Activated CD4-positive, CD25-positive, alpha-beta regulatory T cell treated with anti-CD3 and anti-CD28 coated beads, Interleukin-2, amount 50 U/mL, for 16 hours (primary cell): ENCODE data around the gene YPEL3.
"Not testable (repeated sequence)": the region's sequence is repeated elsewhere in the genome, so short reads cannot be mapped to it uniquely, and the experiment has no call there.

ENCODE experiments used
- DNase-seq: peaks from one replicate; pipeline ENCODE4 v3.0.0-alpha.2; 2020; ENCODE audit warnings: low read depth, low spot score

Gene YPEL3

GRCh38 chr16:30096105-30096861 is at the start of gene YPEL3:
YPEL3 (minus strand) TSS chr16:30096213; CDS start chr16:30095482, 731 bp downstream.
- DNase-seq: peak; percentile 76

DNA sequence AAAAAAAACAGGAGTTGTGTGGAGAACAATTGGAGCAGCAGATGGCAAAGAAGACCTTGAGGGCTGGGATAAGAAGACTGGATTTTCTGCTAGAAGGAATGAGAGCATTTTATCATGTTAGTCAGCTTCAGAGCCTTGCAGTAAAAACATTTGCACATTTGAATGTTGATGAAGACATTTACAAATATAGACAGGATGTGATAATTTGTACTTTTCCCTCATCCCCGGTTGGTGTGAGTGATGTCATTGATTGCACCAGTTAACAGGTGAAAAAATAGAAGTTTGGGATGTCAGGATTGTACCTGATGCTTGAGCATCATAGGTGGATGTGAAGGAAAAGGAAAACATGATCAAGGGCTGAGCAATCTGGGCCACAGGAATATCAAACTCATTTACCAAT is 49.6 kb upstream of the YPEL3 start:
- DNase-seq: no peak

DNA sequence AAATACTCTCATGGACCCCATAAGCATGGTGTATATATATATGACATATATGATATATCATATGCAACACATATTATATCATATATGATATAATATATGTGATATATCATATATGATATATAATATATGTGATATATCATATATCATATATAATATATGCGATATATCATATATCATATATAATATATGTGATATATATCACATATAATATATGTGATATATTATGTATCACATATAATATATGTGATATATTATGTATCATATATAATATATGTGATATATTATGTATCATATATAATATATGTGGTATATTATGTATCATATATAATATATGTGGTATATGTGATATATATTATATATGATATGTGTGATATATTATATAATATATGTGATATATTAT is 48.9 kb upstream of the YPEL3 start:
- no peak for DNase-seq

- DNase-seq: no peak
Observed at GRCh38 chr16:30144017-30144416, 48.0 kb upstream of the YPEL3 start.

- DNase-seq: no peak
Observed at GRCh38 chr16:30143347-30143702, 47.3 kb upstream of the YPEL3 start.

DNA sequence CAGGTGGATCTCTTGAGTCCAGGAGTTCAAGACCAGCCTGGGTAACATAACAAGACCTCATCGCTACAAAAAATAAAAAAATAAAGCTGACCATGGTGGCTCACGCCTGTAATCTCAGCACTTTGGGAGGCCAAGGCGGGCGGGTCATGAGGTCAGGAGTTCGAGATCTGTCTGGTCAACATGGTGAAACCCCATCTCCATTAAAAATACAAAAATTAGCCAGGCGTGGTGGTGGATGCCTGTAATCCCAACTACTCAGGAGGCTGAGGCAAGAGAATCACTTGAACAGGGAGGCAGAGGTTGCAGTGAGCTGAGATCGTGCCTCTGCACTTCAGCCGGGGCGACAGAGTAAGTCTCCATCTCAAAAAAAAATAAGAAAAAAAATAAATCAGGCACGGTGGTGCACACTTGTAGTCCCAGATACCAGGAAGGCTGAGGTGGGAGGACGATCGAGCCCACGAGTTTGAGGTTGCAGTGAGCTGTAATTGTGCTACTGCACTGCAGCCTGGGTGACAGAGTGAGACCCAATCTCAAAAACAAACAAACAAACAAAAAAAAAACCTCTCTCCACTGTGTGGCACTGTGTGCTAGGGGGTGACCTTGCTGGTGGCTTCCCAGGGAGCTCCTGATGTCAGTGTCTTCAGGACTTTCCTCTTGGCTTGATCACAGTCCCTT is 46.8 kb upstream of the YPEL3 start:
- no peak for DNase-seq

DNA sequence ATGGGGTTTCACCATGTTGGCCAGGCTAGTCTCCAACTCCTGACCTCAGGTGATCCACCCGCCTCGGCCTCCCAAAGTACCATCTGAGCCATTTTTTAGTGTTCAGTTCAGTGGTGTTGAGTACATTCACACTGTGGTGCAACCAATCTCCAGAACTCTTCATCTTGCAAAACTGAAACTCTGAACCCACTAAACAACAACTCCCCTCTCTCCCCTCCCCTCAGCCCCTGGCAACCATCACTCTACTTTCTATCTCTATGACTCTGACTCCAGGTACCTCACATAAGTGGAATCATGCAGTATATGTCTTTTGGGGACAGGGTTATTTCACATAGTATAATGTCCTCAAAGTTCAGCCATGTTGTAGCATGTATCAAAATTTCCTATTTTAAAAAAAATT is 45.7 kb upstream of the YPEL3 start:
- DNase-seq: no peak

- DNase-seq: no peak
Observed at GRCh38 chr16:30139583-30140481, 43.8 kb upstream of the YPEL3 start.

DNA sequence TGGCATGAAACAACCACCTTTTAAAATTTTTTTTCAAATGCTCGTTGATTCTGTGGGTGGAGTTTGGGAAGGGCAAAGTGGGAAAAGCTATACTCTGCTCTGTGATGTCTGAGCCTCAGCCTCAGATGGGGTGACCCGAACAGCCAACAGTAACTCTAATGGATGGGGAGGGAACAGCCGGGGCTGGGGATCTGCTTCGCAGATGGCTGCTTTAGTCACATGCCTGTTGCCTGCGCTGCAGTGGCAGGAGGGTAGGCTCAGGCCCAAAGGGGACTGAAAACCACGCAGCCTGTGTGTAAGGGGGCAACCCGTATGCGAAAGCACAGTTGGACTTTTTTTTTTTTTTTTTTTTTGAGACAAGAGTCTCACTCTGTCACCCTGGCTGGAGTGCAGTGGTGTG is 41.9 kb upstream of the YPEL3 start:
- DNase-seq: no peak

GRCh38 chr16:30136971-30137605 is 41.1 kb upstream of the YPEL3 start:
- no peak for DNase-seq

DNA sequence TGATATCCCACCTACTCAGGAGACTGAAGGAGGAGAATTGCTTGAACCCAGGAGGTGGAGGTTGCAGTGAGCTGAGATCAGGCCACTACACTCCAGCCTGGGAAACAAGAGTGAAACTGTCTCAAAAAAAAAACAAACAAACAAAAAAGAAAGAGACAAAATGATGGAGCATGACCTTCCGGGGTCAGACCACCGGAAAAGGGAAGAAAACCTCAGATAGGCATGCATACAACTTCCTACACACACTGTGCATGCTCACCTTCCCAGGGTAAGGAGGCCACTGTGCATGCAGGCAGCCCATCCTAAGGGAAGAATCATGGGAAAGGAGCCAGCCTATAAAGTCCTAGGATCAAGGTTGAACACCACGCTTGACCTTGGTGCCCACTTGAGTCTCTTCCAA is 36.6 kb upstream of the YPEL3 start:
- no peak for DNase-seq

- DNase-seq: no peak
Observed at GRCh38 chr16:30131869-30132475, 36.0 kb upstream of the YPEL3 start.

DNA sequence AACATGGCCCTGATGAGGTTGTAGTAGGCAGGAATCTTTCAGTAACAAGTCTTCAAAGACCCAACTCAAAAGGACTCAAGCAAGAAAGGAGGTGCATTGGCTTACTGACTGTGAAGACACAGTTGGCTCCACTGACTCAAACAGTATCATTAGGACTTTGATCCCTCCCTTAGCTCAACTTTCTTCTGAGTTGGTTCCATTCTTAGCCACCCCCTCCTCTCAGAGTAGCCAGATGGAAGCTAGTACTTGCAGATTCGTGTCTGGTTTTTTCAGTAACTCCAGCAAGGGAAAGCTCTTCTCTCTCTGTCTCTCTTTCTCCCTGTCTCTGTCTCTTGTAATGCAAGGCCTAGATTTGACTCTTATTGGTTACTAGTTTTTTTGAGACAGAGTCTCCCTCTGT is 32.0 kb upstream of the YPEL3 start:
- DNase-seq: no peak

DNA sequence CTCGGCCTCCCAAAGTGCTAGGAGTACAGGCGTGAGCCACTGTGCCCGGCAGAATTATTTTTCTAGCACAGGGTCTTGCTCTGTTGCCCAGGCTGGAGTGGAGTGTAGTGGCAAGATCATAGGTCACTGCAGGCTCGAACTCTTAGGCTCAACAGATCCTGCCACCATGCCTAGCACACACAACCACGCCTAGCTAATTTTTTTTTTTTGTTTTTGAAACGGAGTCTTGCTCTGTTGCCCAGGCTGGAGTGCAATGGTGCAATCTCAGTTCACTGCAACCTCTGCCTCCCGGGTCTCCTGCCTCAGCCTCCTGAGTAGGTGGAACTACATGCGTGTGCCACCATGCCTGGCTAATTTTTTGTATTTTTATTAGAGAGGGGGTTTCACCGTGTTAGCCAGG is 29.7 kb upstream of the YPEL3 start:
- not testable (repeated sequence) for DNase-seq

GRCh38 chr16:30124985-30125379 is 29.0 kb upstream of the YPEL3 start:
- DNase-seq: no peak

- no peak for DNase-seq
Observed at GRCh38 chr16:30122604-30123160, 26.7 kb upstream of the YPEL3 start.

GRCh38 chr16:30121741-30122571 is 25.9 kb upstream of the YPEL3 start:
- DNase-seq: no peak

- DNase-seq: no peak
Observed at GRCh38 chr16:30120340-30121105, 24.5 kb upstream of the YPEL3 start.

DNA sequence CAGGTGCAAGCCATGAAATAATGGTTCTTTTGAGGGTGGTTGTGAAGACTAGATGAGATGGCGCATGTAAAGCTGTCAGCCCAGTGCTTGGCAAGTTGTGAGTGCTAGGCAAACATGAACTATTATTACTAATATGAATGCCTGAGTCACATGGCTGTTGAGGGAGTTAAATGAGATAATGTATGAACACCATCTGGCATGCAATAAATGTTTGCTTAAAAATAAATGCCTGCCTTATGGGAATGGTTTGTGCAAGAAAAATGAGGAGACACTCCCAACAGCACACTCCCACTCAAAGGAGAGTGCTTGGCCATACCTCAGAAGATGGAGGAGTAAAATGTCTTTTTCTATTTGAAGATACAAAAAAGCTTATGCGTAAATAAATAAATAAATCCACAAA is 23.4 kb upstream of the YPEL3 start:
- DNase-seq: no peak

GRCh38 chr16:30117768-30118167 is 21.8 kb upstream of the YPEL3 start:
- no peak for DNase-seq
